Cardiac fibroblast (primary cell): Measurements from ENCODE around the gene GRIN2A.
"Not testable (repeated sequence)": the region's sequence is repeated elsewhere in the genome, so short reads cannot be mapped to it uniquely, and the experiment has no call there.

ENCODE experiments used
- DNase-seq, 2 donors: peaks; one replicate each; pipeline versions ENCODE4 v3.0.0 to v3.0.0-alpha.2; 2010; ENCODE audit warnings: low read depth in 2 of 2
- H3K4me3 ChIP-seq, 2 donors: replicated peaks in 1 of 2; 1 replicate in 1 of 2; 2 replicates in 1 of 2; pipeline ENCODE4 v1.5.1; 2011; ENCODE audit warnings: low read depth in 2 of 2, low read length in 2 of 2, mild to moderate bottlenecking in 2 of 2, moderate library complexity in 1 of 2
- CTCF ChIP-seq: IDR thresholded peaks from one replicate; pipeline ENCODE4 v1.5.1; 2011; ENCODE audit warnings: low read depth, mild to moderate bottlenecking, low read length, inconsistent platforms

Gene GRIN2A

DNA sequence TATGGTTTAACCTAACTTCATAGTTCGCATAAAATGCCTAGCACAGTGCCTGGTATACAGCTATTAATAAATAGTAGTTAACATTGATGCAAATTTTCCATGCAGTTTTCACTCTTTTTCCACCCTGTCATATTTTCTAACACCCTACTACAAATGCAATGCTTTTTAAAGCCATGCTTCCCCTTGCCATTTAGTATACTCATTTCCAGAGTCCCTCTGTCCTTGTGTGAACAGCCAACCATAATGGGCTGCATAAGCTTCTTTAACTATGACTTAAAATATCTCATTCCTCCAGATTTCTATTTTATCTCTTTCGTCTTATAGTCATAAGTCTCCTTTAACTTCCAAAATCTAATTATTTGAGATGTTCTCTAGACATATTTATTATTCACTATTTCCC, 284.1 kb downstream of the GRIN2A start:
- DNase-seq = no peak
- no peak overlapping the region for H3K4me3 ChIP-seq
- no peak for TF ChIP-seq CTCF

GRCh38 chr16:9895817-9896216, 286.4 kb downstream of the GRIN2A start:
- TF ChIP-seq CTCF = no peak
- no peak for DNase-seq
- H3K4me3 ChIP-seq = no peak overlapping the region

- no peak for TF ChIP-seq CTCF
- H3K4me3 ChIP-seq = no peak overlapping the region
- no peak for DNase-seq
Measured at GRCh38 chr16:9885876-9886275, 296.4 kb downstream of the GRIN2A start.

GRCh38 chr16:9885467-9885866, 296.8 kb downstream of the GRIN2A start:
- H3K4me3 ChIP-seq = no peak overlapping the region
- no peak for DNase-seq
- no peak for TF ChIP-seq CTCF

- DNase-seq, H3K4me3 ChIP-seq: not testable (repeated sequence)
Measured at GRCh38 chr16:9875981-9876380, 306.2 kb downstream of the GRIN2A start.

- no peak for TF ChIP-seq CTCF
- H3K4me3 ChIP-seq = no peak overlapping the region
- DNase-seq = no peak
Measured at GRCh38 chr16:9874219-9874618, 308.0 kb downstream of the GRIN2A start.

GRCh38 chr16:9870962-9871361, 311.3 kb downstream of the GRIN2A start:
- no peak for TF ChIP-seq CTCF
- DNase-seq = no peak
- no peak overlapping the region for H3K4me3 ChIP-seq
